H9 (cell line): ENCODE data around the gene ZNF688. TPM values are rescaled to one million over a fixed set of nuclear protein-coding genes. Genes with fewer than 3 reads are reported as not detected.

ENCODE experiments used
- DNase-seq: peaks from one replicate; pipeline ENCODE4 v3.0.0-alpha.2; 2017
- H2AFZ ChIP-seq: one replicate; pipeline ENCODE4 v1.6.1; 2013; ENCODE audit warnings: mild to moderate bottlenecking, low read length, control low read depth, moderate library complexity
- H2AK5ac ChIP-seq: 2 replicates; pipeline ENCODE4 v1.6.1; 2013; ENCODE audit warnings: low read length, control low read depth, mixed read lengths; ENCODE audit not compliant: insufficient read length
- H2BK120ac ChIP-seq: one replicate; pipeline ENCODE4 v1.6.1; 2013; ENCODE audit warnings: low read depth, mild to moderate bottlenecking, low read length, control low read depth, inconsistent platforms; ENCODE audit not compliant: poor library complexity, severe bottlenecking
- H2BK12ac ChIP-seq: 2 replicates; pipeline ENCODE4 v1.6.1; 2013; ENCODE audit warnings: low read length, control low read depth, mixed read lengths, low read depth; ENCODE audit not compliant: insufficient read length
- H2BK15ac ChIP-seq: 2 replicates; pipeline ENCODE4 v1.6.1; 2013; ENCODE audit warnings: low read depth, low read length, control low read depth
- H2BK20ac ChIP-seq: one replicate; pipeline ENCODE4 v1.6.1; 2013; ENCODE audit warnings: low read depth, mild to moderate bottlenecking, low read length, control low read depth, inconsistent platforms; ENCODE audit not compliant: poor library complexity, severe bottlenecking
- H2BK5ac ChIP-seq: 2 replicates; pipeline ENCODE4 v1.6.1; 2013; ENCODE audit warnings: low read length, control low read depth, mixed read lengths; ENCODE audit not compliant: insufficient read length
- H3K14ac ChIP-seq: 2 replicates; pipeline ENCODE4 v1.6.1; 2013; ENCODE audit warnings: low read length, control low read depth; ENCODE audit not compliant: insufficient read depth
- H3K18ac ChIP-seq: 2 replicates; pipeline ENCODE4 v1.6.1; 2013; ENCODE audit warnings: low read depth, mild to moderate bottlenecking, mixed read lengths, low read length, control low read depth; ENCODE audit not compliant: insufficient read length
- H3K23ac ChIP-seq: 2 replicates; pipeline ENCODE4 v1.6.1; 2013; ENCODE audit warnings: low read length, control low read depth, mixed read lengths, low read depth; ENCODE audit not compliant: insufficient read length
- H3K23me2 ChIP-seq: 2 replicates; pipeline ENCODE4 v1.6.1; 2013; ENCODE audit warnings: low read depth, mild to moderate bottlenecking, mixed read lengths, low read length, control low read depth; ENCODE audit not compliant: insufficient read length, poor library complexity, severe bottlenecking
- H3K27ac ChIP-seq: 2 replicates; pipeline ENCODE4 v1.5.1; 2013; ENCODE audit warnings: low read length, control low read depth, mixed read lengths, low read depth; ENCODE audit not compliant: insufficient read length
- H3K27me3 ChIP-seq: 2 replicates; pipeline ENCODE4 v1.6.1; 2013; ENCODE audit warnings: low read length, control low read depth, inconsistent platforms; ENCODE audit not compliant: insufficient read depth
- H3K4ac ChIP-seq: 2 replicates; pipeline ENCODE4 v1.6.1; 2013; ENCODE audit warnings: low read depth, mild to moderate bottlenecking, control low read depth, inconsistent platforms, low read length, moderate library complexity
- H3K4me1 ChIP-seq: 2 replicates; pipeline ENCODE4 v1.6.1; 2013; ENCODE audit warnings: low read length, control low read depth, inconsistent platforms; ENCODE audit not compliant: insufficient read depth
- H3K4me2 ChIP-seq: 2 replicates; pipeline ENCODE4 v1.6.1; 2013; ENCODE audit warnings: low read length, control low read depth, mixed read lengths; ENCODE audit not compliant: insufficient read length, insufficient read depth
- H3K56ac ChIP-seq: 2 replicates; pipeline ENCODE4 v1.6.1; 2013; ENCODE audit warnings: low read depth, mild to moderate bottlenecking, mixed read lengths, low read length, control low read depth; ENCODE audit not compliant: insufficient read length
- H3K79me1 ChIP-seq: 2 replicates; pipeline ENCODE4 v1.6.1; 2013; ENCODE audit warnings: low read depth, mild to moderate bottlenecking, moderate library complexity, low read length, control low read depth, inconsistent platforms; ENCODE audit not compliant: insufficient read depth, poor library complexity, severe bottlenecking
- H3K79me2 ChIP-seq: 2 replicates; pipeline ENCODE4 v1.6.1; 2013; ENCODE audit warnings: low read length, control low read depth, inconsistent platforms; ENCODE audit not compliant: insufficient read depth
- H3K9ac ChIP-seq: 2 replicates; pipeline ENCODE4 v1.6.1; 2013; ENCODE audit warnings: low read length, control low read depth, mixed read lengths; ENCODE audit not compliant: insufficient read length; ENCODE audit errors: extremely low read depth
- H3K9me3 ChIP-seq: one replicate; pipeline ENCODE4 v1.6.1; 2013; ENCODE audit warnings: low read depth, low read length, inconsistent platforms; ENCODE audit not compliant: control insufficient read depth
- H3T11ph ChIP-seq: one replicate; pipeline ENCODE4 v1.6.1; 2013; ENCODE audit warnings: mild to moderate bottlenecking, low read length, control low read depth, inconsistent platforms
- H4K20me1 ChIP-seq: one replicate; pipeline ENCODE4 v1.6.1; 2013; ENCODE audit not compliant: control insufficient read depth, insufficient read length, insufficient read depth
- H4K5ac ChIP-seq: 2 replicates; pipeline ENCODE4 v1.6.1; 2013; ENCODE audit warnings: low read depth, mild to moderate bottlenecking, mixed read lengths, low read length, control low read depth; ENCODE audit not compliant: insufficient read length
- H4K8ac ChIP-seq: replicated peaks from 2 replicates; pipeline ENCODE4 v1.6.1; 2013; ENCODE audit warnings: low read length, control low read depth, mixed read lengths, low read depth; ENCODE audit not compliant: insufficient read length
- H4K91ac ChIP-seq: 2 replicates; pipeline ENCODE4 v1.6.1; 2013; ENCODE audit warnings: low read depth, mild to moderate bottlenecking, moderate library complexity, mixed read lengths, low read length, control low read depth; ENCODE audit not compliant: insufficient read length
- H3K27ac Mint-ChIP-seq, 3 experiments: 2 replicates in 2 of 3; 3 replicates in 1 of 3; pipeline ENCODE4 v1.8.0; 2020 to 2021; ENCODE audit warnings: mixed read lengths in 3 of 3, mild to moderate bottlenecking in 1 of 3, moderate library complexity in 1 of 3
- H3K27me3 Mint-ChIP-seq: 2 replicates; pipeline ENCODE4 v1.8.0; 2021; ENCODE audit warnings: low read depth, mild to moderate bottlenecking, moderate library complexity, mixed read lengths
- H3K36me3 Mint-ChIP-seq, 3 experiments: 2 replicates in 2 of 3; 3 replicates in 1 of 3; pipeline ENCODE4 v1.8.0; 2020 to 2021; ENCODE audit warnings: low read depth in 3 of 3, mixed read lengths in 3 of 3; ENCODE audit not compliant: insufficient read depth in 1 of 3
- H3K4me1 Mint-ChIP-seq, 2 experiments: 2 replicates each; pipeline ENCODE4 v1.8.0; 2020; ENCODE audit warnings: mixed read lengths in 2 of 2
- H3K4me3 Mint-ChIP-seq, 2 experiments: 2 replicates in 1 of 2; 3 replicates in 1 of 2; pipeline ENCODE4 v1.8.0; 2020 to 2021; ENCODE audit warnings: mild to moderate bottlenecking in 2 of 2, mixed read lengths in 2 of 2, moderate library complexity in 1 of 2
- H3K9me3 Mint-ChIP-seq, 2 experiments: 2 replicates in 1 of 2; 3 replicates in 1 of 2; pipeline ENCODE4 v1.8.0; 2020; ENCODE audit warnings: mild to moderate bottlenecking in 2 of 2, mixed read lengths in 2 of 2, moderate library complexity in 1 of 2
- CTCF ChIP-seq: fragments of 200-600 bp; sonication (generic); conservative IDR thresholded peaks from 3 replicates; pipeline ENCODE4 v1.8.0; 2021; ENCODE audit warnings: antibody characterized with exemption, mild to moderate bottlenecking
- whole genome bisulfite sequencing: extraction: QIAGEN DNeasy Blood & Tissue Kit; methylation state at CpG from one replicate; pipeline ENCODE4 v1.1.7; 2013; ENCODE audit warnings: missing lambda C conversion rate, low lambda C conversion rate, mixed read lengths; ENCODE audit not compliant: insufficient read length; ENCODE audit errors: extremely low coverage; 5-methylcytosine and 5-hydroxymethylcytosine counted together
- total RNA-seq: library from RNA; stranded (reverse); gene quantifications from 2 replicates; pipeline ENCODE4 v1.2.1, GENCODE V29; 2021

Gene ZNF688
- total RNA-seq, 1 experiment from 2014 or later, result 4.5 TPM

GRCh38 chr16:30532285-30533145 is 39.0 kb downstream of the ZNF688 start:
- Histone ChIP-seq H4K20me1 (no peaks in the 10 kb centered on the region), H2BK5ac (no peak overlapping the region), H3K18ac (no peak overlapping the region), H3K9me3 (no peaks in the 10 kb centered on the region), H3K23ac (no peak overlapping the region), H2AK5ac (no peak overlapping the region), H2BK12ac (no peak overlapping the region), H3K79me1 (no peaks in the 10 kb centered on the region), H2BK120ac (no peak overlapping the region), H4K91ac (no peak overlapping the region), H3K14ac (no peak overlapping the region), H2AFZ (no peak overlapping the region), H3K23me2 (peaks cover 25% of the 10 kb centered on the region), H3K79me2 (no peaks in the 10 kb centered on the region), H2BK20ac (no peak overlapping the region), H4K8ac (no peak overlapping the region), H3K27ac (no peak overlapping the region), H3K56ac (no peak overlapping the region), H3K4me2 (no peak overlapping the region), H3T11ph (no peak overlapping the region), H3K4ac (no peak overlapping the region), H3K9ac (no peak overlapping the region), H4K5ac (no peak overlapping the region), H3K27me3 (no peaks in the 10 kb centered on the region), H2BK15ac (no peak overlapping the region), H3K4me1 (peaks cover 2% of the 10 kb centered on the region; the same call in 1 of the 2 replicates)
- H3K27me3 Mint-ChIP-seq, result no peaks in the 10 kb centered on the region
- no peak for DNase-seq
- H3K4me1 Mint-ChIP-seq, result peaks cover 34% of the 10 kb centered on the region in 2 experiments
- no CpG with 5 or more reads among the region's 57 CpGs for WGBS
- H3K9me3 Mint-ChIP-seq, result no peaks in the 10 kb centered on the region; a peak in 1 of 5 replicates
- peak overlapping the region in 1 of 3 experiments; percentile 92; a peak in 2 of 7 replicates for H3K27ac Mint-ChIP-seq
- no peak overlapping the region for H3K4me3 Mint-ChIP-seq
- H3K36me3 Mint-ChIP-seq, result peaks cover 12 to 29% (median 19%) of the 10 kb centered on the region in 3 experiments; a peak in 6 of 7 replicates
- TF ChIP-seq CTCF, result no peak
